Caco-2 (cell line): ENCODE results near the gene NRBF2. TPM values are rescaled to one million over a fixed set of nuclear protein-coding genes. Genes with fewer than 3 reads are reported as not detected.

Experiments
- BruUV-seq: library from RNA; stranded (reverse); fragments of 400-500 nt; replicated peaks from 2 replicates; lab custom pipeline; 2021; lab: Mats Ljungman, UMichigan
- CTCF ChIA-PET: fragments of 300-600 bp; sonication (Branson Sonifier 250); formaldehyde crosslinking; loops from one replicate; lab custom pipeline; 2022; ENCODE audit warnings: antibody characterized with exemption; lab: Charles Lee
- POLR2A ChIA-PET: fragments of 300-600 bp; sonication (Branson Sonifier 250); formaldehyde crosslinking; loops from one replicate; lab custom pipeline; 2022; ENCODE audit warnings: antibody characterized with exemption; lab: Charles Lee
- DNase-seq, 2 experiments: peaks; one replicate each; pipeline versions ENCODE4 v3.0.0 to v3.0.0-alpha.2; 2020 to 2022
- H3K27me3 ChIP-seq: replicated peaks from 2 replicates; pipeline ENCODE4 v1.6.0; 2011; ENCODE audit warnings: low read length; ENCODE audit not compliant: control insufficient read depth, insufficient read depth
- H3K36me3 ChIP-seq: 2 replicates; pipeline ENCODE4 v1.5.1; 2011; ENCODE audit warnings: low read length; ENCODE audit not compliant: control insufficient read depth, insufficient read depth
- H3K4me1 ChIP-seq: fragments of 250-450 bp; sonication (Bioruptor Pico); 2 replicates; pipeline ENCODE4 v1.5.1; 2020; ENCODE audit warnings: mild to moderate bottlenecking
- H3K4me3 ChIP-seq: 2 replicates; pipeline ENCODE4 v1.5.1; 2011; ENCODE audit warnings: low read depth, mild to moderate bottlenecking, control low read depth, low read length
- H3K9me3 ChIP-seq: fragments of 250-450 bp; sonication (Bioruptor Pico); 2 replicates; pipeline ENCODE4 v1.5.1; 2020; ENCODE audit warnings: mild to moderate bottlenecking, moderate library complexity
- H3K27ac Mint-ChIP-seq: one replicate; pipeline ENCODE4 v1.8.0; 2022; ENCODE audit warnings: mixed read lengths; ENCODE audit not compliant: unreplicated experiment
- H3K27me3 Mint-ChIP-seq: one replicate; pipeline ENCODE4 v1.8.0; 2022; ENCODE audit warnings: mixed read lengths; ENCODE audit not compliant: insufficient read depth, unreplicated experiment
- H3K36me3 Mint-ChIP-seq: one replicate; pipeline ENCODE4 v1.8.0; 2022; ENCODE audit warnings: mild to moderate bottlenecking, mixed read lengths; ENCODE audit not compliant: insufficient read depth, unreplicated experiment
- H3K4me1 Mint-ChIP-seq: one replicate; pipeline ENCODE4 v1.8.0; 2022; ENCODE audit warnings: low read depth, mixed read lengths; ENCODE audit not compliant: unreplicated experiment
- H3K4me3 Mint-ChIP-seq: one replicate; pipeline ENCODE4 v1.8.0; 2022; ENCODE audit warnings: mild to moderate bottlenecking, moderate library complexity, mixed read lengths; ENCODE audit not compliant: unreplicated experiment
- H3K9me3 Mint-ChIP-seq: one replicate; pipeline ENCODE4 v1.8.0; 2022; ENCODE audit warnings: mixed read lengths; ENCODE audit not compliant: unreplicated experiment
- intact Hi-C: fragments of 100-400 bp; cut with micrococcal nuclease; formaldehyde crosslinking; loops from one replicate; pipeline ENCODE4 v1.10.0; 2022; ENCODE audit not compliant: unreplicated experiment
- total RNA-seq: library from RNA; stranded (reverse); gene quantifications from 2 replicates; pipeline ENCODE4 v1.2.3, GENCODE V29; 2022
- TF ChIP-seq, protein P1 (sequence below), 2 experiments: fragments of 200-600 bp in 1 of 2; IDR thresholded peaks; 1 replicate in 1 of 2; 2 replicates in 1 of 2; pipeline versions ENCODE4 v1.5.1 to v1.8.0; 2011 to 2022; ENCODE audit warnings: antibody characterized with exemption in 1 of 2, control low read depth in 1 of 2, inconsistent platforms in 1 of 2, low read depth in 1 of 2, low read length in 1 of 2, mild to moderate bottlenecking in 1 of 2, moderate library complexity in 1 of 2; ENCODE audit not compliant: insufficient read depth in 1 of 2, severe bottlenecking in 1 of 2, unreplicated experiment in 1 of 2

The NRBF2 gene
- total RNA-seq, 1 experiment from 2014 or later, result 52.5 TPM

DNA sequence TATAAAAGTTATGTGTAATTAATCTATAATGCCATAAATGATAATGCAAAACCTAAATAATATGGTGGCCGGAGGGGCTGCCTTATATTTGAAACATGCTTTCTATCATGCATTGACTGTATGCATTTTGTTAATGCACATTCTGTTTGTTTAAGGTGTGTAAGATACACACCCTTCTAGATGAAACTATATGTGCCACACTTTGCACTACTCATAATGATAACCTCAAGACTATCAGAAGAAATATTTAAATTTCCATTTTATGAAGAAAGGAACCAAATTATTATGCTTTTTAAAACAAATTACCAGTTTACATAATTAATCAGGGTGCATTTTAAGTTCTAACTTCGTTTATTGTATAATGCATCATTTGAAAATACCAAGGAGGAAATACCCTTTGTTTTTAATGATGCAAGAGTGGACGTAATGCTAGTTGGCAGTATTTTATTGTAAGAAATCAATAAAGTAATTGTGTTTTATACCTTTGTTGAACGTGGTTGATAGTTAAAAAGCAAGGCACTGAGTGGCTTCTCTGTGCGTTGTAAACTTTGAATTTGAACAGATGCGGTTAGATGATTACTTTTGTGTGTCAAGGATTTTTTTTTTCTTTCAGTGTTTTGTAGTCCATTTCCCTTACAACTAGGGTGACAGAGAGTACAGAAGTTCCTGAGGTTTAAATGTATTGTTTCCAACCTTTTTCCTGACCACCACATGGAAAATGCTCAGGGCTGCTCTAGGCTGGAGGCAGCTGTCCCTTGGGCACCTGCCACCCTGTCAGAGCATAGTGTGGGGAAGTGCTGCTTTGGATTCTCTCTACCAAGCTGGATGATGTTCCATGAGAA, 21.6 kb downstream of the NRBF2 start:
- POLR2A ChIA-PET, result no interaction called here
- Histone ChIP-seq H3K9me3 (no peaks in the 10 kb centered on the region), H3K27me3 (no peaks in the 10 kb centered on the region), H3K4me1 (no peaks in the 10 kb centered on the region), H3K4me3 (no peak overlapping the region), H3K36me3 (peaks cover 13% of the 10 kb centered on the region)
- Mint-ChIP-seq H3K4me1 (no peaks in the 10 kb centered on the region), H3K27me3 (no peaks in the 10 kb centered on the region), H3K9me3 (no peaks in the 10 kb centered on the region), H3K4me3 (no peak overlapping the region), H3K36me3 (peaks cover 82% of the 10 kb centered on the region), H3K27ac (peak overlapping the region; percentile 18)
- BruUV-seq, result TSS peak; percentile 37
- TF ChIP-seq, protein P1, sequence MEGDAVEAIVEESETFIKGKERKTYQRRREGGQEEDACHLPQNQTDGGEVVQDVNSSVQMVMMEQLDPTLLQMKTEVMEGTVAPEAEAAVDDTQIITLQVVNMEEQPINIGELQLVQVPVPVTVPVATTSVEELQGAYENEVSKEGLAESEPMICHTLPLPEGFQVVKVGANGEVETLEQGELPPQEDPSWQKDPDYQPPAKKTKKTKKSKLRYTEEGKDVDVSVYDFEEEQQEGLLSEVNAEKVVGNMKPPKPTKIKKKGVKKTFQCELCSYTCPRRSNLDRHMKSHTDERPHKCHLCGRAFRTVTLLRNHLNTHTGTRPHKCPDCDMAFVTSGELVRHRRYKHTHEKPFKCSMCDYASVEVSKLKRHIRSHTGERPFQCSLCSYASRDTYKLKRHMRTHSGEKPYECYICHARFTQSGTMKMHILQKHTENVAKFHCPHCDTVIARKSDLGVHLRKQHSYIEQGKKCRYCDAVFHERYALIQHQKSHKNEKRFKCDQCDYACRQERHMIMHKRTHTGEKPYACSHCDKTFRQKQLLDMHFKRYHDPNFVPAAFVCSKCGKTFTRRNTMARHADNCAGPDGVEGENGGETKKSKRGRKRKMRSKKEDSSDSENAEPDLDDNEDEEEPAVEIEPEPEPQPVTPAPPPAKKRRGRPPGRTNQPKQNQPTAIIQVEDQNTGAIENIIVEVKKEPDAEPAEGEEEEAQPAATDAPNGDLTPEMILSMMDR (IDR thresholded peaks at IDR 0.05; ENCODE audit: insufficient read depth in 1 of 2, low read depth in 1 of 2, low read length in 1 of 2, severe bottlenecking in 1 of 2, unreplicated experiment in 1 of 2), result no peak
- no peak for DNase-seq
- CTCF ChIA-PET, result no interaction called here
- intact Hi-C loops, result no loop called here

DNA sequence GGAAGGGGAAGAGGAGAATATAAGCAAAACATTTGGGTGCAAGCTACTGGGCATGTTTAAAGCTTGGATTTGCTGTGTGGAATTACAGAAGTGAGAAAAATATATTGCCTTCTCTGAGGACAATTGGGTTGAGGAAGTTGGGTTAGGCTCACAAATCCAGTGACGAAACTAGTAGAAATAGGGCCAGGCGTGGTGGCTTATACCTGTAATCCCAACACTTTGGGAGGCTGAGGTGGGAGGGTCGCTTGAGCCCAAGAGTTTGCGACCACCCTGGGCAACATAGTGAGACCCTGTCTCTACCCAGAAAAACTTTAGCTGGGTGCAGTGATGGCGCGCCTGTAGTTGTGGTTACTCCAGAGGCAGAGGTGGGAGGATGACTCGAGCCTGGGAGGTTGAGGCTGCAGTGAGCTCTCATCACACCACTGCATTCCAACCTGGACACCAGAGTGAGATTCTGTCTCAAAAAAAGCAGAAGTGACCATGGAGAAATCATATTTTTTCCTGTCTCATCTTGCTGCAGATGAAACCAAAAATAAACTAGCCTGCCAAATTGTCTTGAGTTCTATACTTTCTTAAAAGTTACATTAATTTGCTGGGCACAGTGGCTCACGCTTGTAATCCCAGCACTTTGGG, 22.4 kb downstream of the NRBF2 start:
- Histone ChIP-seq H3K4me3 (no peak overlapping the region), H3K9me3 (no peaks in the 10 kb centered on the region), H3K27me3 (no peaks in the 10 kb centered on the region), H3K4me1 (no peaks in the 10 kb centered on the region), H3K36me3 (peaks cover 13% of the 10 kb centered on the region)
- TF ChIP-seq, protein P1 (IDR thresholded peaks at IDR 0.05; ENCODE audit: insufficient read depth in 1 of 2, low read depth in 1 of 2, low read length in 1 of 2, severe bottlenecking in 1 of 2, unreplicated experiment in 1 of 2), result no peak
- CTCF ChIA-PET, result no interaction called here
- no peaks in the 10 kb centered on the region for H3K27me3 Mint-ChIP-seq
- DNase-seq, result no peak
- POLR2A ChIA-PET, result no interaction called here
- H3K4me3 Mint-ChIP-seq, result no peak overlapping the region
- H3K36me3 Mint-ChIP-seq, result peaks cover 82% of the 10 kb centered on the region
- peak overlapping the region; percentile 18 for H3K27ac Mint-ChIP-seq
- no peaks in the 10 kb centered on the region for H3K9me3 Mint-ChIP-seq
- no peaks in the 10 kb centered on the region for H3K4me1 Mint-ChIP-seq
- intact Hi-C loops, result no loop called here
- no TSS peak for BruUV-seq

DNA sequence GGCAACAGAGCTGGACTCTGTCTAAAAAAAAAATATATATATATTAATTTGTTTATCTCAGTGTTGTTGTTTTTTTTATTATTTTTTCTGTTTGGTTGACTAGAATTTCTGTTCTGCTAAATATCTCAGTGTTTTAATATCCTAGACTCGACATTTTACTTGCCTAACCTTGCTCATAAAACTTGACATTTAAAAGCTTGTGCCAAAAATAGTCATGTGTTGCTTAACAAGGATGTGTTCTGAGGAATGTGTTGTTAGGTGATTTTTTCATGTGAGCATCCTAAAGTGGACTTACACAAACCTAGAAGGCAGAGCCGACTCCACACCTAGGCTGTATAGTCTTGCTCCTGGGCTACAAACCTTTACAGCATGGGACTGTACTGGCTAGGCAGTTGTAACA, 23.1 kb downstream of the NRBF2 start:
- Mint-ChIP-seq H3K4me3 (no peak overlapping the region), H3K36me3 (peaks cover 83% of the 10 kb centered on the region), H3K27me3 (no peaks in the 10 kb centered on the region), H3K9me3 (no peaks in the 10 kb centered on the region), H3K27ac (no peak overlapping the region), H3K4me1 (no peaks in the 10 kb centered on the region)
- intact Hi-C loops, result no loop called here
- Histone ChIP-seq H3K9me3 (no peaks in the 10 kb centered on the region), H3K4me3 (no peak overlapping the region), H3K27me3 (no peaks in the 10 kb centered on the region), H3K4me1 (no peaks in the 10 kb centered on the region), H3K36me3 (peaks cover 11% of the 10 kb centered on the region)
- ChIA-PET CTCF (no interaction called here), POLR2A (interaction anchor here (0.6 kb wide), 1 partner anchor 351 kb away, joined by 3 read pairs; the partner anchor contains the start of gene ADO)
- TF ChIP-seq, protein P1 (IDR thresholded peaks at IDR 0.05; ENCODE audit: insufficient read depth in 1 of 2, low read depth in 1 of 2, low read length in 1 of 2, severe bottlenecking in 1 of 2, unreplicated experiment in 1 of 2), result no peak
- no peak for DNase-seq
- no TSS peak for BruUV-seq
